Nephron (organoid): ENCODE measurements around the gene YBX3.

Experiments
- H3K27ac Mint-ChIP-seq, 3 experiments: 2 replicates each; pipeline ENCODE4 v1.8.0; 2020; ENCODE audit warnings: mixed read lengths in 3 of 3, mild to moderate bottlenecking in 2 of 3, moderate library complexity in 1 of 3
- H3K27me3 Mint-ChIP-seq: 2 replicates; pipeline ENCODE4 v1.8.0; 2021; ENCODE audit warnings: low read depth, mild to moderate bottlenecking, moderate library complexity, mixed read lengths
- H3K36me3 Mint-ChIP-seq: 2 replicates; pipeline ENCODE4 v1.8.0; 2020; ENCODE audit warnings: low read depth, mixed read lengths
- H3K4me1 Mint-ChIP-seq: 2 replicates; pipeline ENCODE4 v1.8.0; 2020; ENCODE audit warnings: mixed read lengths
- H3K4me3 Mint-ChIP-seq, 3 experiments: 2 replicates each; pipeline ENCODE4 v1.8.0; 2020; ENCODE audit warnings: mild to moderate bottlenecking in 3 of 3, mixed read lengths in 3 of 3, moderate library complexity in 2 of 3
- H3K9me3 Mint-ChIP-seq: 2 replicates; pipeline ENCODE4 v1.8.0; 2020; ENCODE audit warnings: mixed read lengths
- TF ChIP-seq, protein P1 (sequence below), 3 experiments: fragments of 200-600 bp; sonication (generic); IDR thresholded peaks; one replicate each; pipeline ENCODE4 v1.5.0; 2021; ENCODE audit warnings: antibody characterized with exemption in 3 of 3; ENCODE audit not compliant: unreplicated experiment in 3 of 3

The YBX3 gene

DNA sequence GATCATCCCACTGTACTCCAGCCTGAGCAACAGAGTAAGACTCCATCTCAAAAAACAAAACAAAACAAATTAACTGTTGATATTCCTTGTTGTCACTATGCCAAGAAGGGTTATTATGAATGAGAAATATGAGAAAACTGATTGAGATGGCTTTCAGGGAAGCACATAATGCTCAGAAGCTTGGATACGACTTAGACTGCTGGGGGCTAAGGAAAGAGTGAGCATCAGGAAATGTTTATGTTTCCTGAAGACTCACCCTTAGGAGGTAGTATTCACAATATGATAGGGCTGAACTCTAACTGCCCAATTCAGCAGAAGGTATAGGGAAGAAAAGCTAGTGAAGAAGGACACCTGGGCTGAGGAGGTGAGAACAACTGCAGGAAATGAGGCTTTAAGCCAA is 55.5 kb downstream of the YBX3 start:
- TF ChIP-seq, protein P1, sequence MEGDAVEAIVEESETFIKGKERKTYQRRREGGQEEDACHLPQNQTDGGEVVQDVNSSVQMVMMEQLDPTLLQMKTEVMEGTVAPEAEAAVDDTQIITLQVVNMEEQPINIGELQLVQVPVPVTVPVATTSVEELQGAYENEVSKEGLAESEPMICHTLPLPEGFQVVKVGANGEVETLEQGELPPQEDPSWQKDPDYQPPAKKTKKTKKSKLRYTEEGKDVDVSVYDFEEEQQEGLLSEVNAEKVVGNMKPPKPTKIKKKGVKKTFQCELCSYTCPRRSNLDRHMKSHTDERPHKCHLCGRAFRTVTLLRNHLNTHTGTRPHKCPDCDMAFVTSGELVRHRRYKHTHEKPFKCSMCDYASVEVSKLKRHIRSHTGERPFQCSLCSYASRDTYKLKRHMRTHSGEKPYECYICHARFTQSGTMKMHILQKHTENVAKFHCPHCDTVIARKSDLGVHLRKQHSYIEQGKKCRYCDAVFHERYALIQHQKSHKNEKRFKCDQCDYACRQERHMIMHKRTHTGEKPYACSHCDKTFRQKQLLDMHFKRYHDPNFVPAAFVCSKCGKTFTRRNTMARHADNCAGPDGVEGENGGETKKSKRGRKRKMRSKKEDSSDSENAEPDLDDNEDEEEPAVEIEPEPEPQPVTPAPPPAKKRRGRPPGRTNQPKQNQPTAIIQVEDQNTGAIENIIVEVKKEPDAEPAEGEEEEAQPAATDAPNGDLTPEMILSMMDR (IDR thresholded peaks at IDR 0.05; ENCODE audit: unreplicated experiment in 3 of 3) = no peak
- Mint-ChIP-seq H3K9me3 (no peaks in the 10 kb centered on the region), H3K36me3 (no peaks in the 10 kb centered on the region), H3K4me3 (no peak overlapping the region), H3K27ac (no peak overlapping the region), H3K27me3 (peaks cover 12% of the 10 kb centered on the region), H3K4me1 (no peaks in the 10 kb centered on the region)

DNA sequence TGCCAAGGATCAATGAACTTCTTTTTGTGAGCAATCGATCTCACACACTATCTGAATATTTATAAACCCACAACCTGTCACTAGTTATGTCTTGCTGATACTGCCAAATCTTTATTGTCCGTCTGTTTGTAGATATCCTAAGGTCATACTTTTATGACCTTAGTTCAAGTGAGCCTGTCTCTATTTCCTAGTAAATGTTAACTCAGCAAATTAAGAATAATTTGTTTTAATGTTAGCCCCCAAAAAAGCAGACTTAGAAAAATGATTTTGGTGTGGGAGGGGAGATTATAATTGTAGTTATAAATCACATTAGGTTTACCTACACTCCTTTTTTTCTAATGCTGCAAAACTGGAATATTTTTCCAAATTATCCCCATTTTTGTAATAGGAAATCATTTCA is 58.6 kb downstream of the YBX3 start:
- peaks cover 3% of the 10 kb centered on the region for H3K9me3 Mint-ChIP-seq
- H3K4me1 Mint-ChIP-seq = no peaks in the 10 kb centered on the region
- no peaks in the 10 kb centered on the region for H3K27me3 Mint-ChIP-seq
- no peaks in the 10 kb centered on the region for H3K36me3 Mint-ChIP-seq
- H3K27ac Mint-ChIP-seq = no peak overlapping the region
- TF ChIP-seq, protein P1 (IDR thresholded peaks at IDR 0.05; ENCODE audit: unreplicated experiment in 3 of 3) = no peak
- H3K4me3 Mint-ChIP-seq = no peak overlapping the region

DNA sequence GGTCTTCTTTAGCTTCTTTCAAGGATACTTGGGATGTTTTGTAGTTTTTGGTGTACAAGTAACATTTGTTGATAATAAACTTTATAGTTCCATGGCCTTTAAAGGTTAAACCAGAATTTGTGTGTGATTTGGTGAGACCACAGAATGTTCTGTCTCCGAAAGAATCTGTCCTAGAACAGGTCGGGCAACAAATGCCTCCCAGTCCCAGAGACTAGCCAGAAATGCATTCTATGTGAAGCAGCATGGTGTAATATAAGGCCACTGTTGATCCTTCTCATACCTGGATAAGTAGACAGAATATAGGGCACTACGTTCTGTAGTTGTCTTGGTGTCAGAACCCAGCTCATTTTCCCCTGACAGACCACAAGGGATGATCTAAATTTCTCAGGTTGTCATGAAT is 59.3 kb downstream of the YBX3 start:
- Mint-ChIP-seq H3K4me3 (no peak overlapping the region), H3K9me3 (peaks cover 3% of the 10 kb centered on the region), H3K36me3 (no peaks in the 10 kb centered on the region), H3K4me1 (no peaks in the 10 kb centered on the region), H3K27me3 (no peaks in the 10 kb centered on the region), H3K27ac (no peak overlapping the region)
- TF ChIP-seq, protein P1 (IDR thresholded peaks at IDR 0.05; ENCODE audit: unreplicated experiment in 3 of 3) = no peak

DNA sequence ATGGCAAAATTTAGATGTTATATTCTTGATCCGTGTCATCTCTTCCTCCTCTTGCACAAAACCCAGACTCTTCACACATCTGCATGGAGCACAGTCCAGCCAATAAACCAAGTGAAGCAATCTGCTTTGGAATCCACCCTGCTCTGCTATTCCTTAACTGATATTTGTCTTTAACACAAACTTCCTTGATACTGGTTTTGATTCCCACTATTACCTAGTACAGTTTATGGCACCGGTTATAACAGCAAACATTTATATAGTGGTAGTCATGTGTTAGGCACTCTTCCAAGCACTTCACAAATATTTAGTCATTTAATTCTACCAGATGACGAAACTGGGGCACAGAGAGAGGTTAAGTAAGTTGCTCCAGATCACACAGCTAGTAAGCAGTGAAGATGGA is 61.8 kb downstream of the YBX3 start:
- Mint-ChIP-seq H3K27me3 (no peaks in the 10 kb centered on the region), H3K4me3 (no peak overlapping the region), H3K9me3 (peaks cover 14% of the 10 kb centered on the region), H3K36me3 (no peaks in the 10 kb centered on the region), H3K4me1 (no peaks in the 10 kb centered on the region), H3K27ac (no peak overlapping the region)
- TF ChIP-seq, protein P1 (IDR thresholded peaks at IDR 0.05; ENCODE audit: unreplicated experiment in 3 of 3) = no peak

DNA sequence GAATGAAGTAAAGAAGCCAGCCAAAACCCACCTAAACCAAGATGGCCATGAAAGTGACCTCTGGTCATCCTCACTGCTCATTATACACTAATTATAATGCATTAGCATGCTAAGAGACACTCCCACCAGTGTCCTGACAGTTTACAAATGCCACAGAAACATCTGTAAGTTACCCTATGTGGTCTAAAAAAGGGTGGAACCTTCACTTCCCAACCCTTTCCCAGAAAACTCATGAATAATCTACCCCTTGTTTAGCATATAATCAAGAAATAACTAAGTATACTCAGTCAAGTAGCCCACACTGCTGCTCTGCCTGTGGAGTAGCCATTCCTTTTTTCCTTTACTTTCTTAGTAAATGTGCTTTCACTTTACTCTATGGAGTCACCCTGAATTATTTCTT is 69.1 kb downstream of the YBX3 start:
- H3K27me3 Mint-ChIP-seq = peaks cover 4% of the 10 kb centered on the region
- no peak overlapping the region for H3K4me3 Mint-ChIP-seq
- TF ChIP-seq, protein P1 (IDR thresholded peaks at IDR 0.05; ENCODE audit: unreplicated experiment in 3 of 3) = no peak
- H3K27ac Mint-ChIP-seq = no peak overlapping the region
- no peaks in the 10 kb centered on the region for H3K4me1 Mint-ChIP-seq
- peaks cover 15% of the 10 kb centered on the region for H3K9me3 Mint-ChIP-seq
- H3K36me3 Mint-ChIP-seq = no peaks in the 10 kb centered on the region

DNA sequence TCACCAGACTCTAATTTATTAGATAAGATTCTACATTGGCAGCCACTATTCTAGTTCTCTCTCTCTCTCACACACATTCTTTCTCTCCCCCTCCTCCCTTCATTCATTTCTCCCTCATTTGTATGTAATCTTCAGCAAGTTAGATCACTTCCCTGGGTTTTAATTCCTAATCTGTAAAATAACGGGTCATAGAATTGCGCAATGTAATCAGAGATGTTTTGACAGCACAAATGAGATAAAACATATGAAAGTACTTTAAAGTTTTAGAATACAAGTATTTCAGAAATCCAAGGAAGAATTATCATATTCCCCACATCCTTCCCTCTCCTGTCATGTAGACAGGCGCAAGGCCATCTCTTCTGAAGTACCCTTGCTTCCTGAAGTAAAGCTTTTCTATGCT is 70.9 kb downstream of the YBX3 start:
- H3K27me3 Mint-ChIP-seq = peaks cover 4% of the 10 kb centered on the region
- no peak overlapping the region for H3K27ac Mint-ChIP-seq
- no peaks in the 10 kb centered on the region for H3K4me1 Mint-ChIP-seq
- peaks cover 14% of the 10 kb centered on the region for H3K9me3 Mint-ChIP-seq
- no peak overlapping the region for H3K4me3 Mint-ChIP-seq
- H3K36me3 Mint-ChIP-seq = peaks cover 4% of the 10 kb centered on the region
- TF ChIP-seq, protein P1 (IDR thresholded peaks at IDR 0.05; ENCODE audit: unreplicated experiment in 3 of 3) = no peak
